Stimulated activated CD4-positive, alpha-beta T cell treated with anti-CD3 and anti-CD28 coated beads, TNF-alpha, amount 100 ng/mL, for 4 hours (primary cell): ENCODE measurements around the gene PTPN9.
"Not testable (repeated sequence)": the region's sequence is repeated elsewhere in the genome, so short reads cannot be mapped to it uniquely, and the experiment has no call there.

Experiments
- DNase-seq, 3 experiments: peaks; one replicate each; pipeline ENCODE4 v3.0.0-alpha.2; 2020; ENCODE audit warnings: low read depth in 3 of 3

Gene PTPN9

GRCh38 chr15:75452865-75453702, 126.0 kb downstream of the PTPN9 start:
- DNase-seq, result peak; percentile 53 to 63 (median 62)

DNA sequence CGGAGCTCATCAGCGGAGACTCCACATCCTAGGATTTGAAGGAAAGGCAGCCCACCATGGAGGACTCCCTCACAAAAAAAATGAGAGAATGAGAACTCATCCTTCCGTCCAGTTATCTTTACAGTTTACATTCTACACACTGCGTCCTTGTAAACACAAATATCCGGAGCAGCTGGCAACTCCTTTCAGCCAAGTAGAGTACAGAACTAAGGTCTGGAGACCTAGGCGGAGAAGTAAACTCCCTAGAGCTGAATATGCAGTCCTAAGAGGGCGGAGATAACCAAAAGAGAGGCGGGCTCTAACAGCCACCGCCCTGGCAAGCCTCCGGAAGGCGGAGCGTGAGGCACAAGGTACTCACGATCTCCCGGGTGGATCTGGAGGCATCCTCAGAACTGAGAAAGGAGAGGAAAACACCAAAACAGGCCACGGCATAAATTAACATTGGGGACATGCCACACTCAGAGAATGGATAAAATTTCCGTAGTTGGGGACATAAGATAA, 126.7 kb downstream of the PTPN9 start:
- peak; percentile 50 to 67 (median 57) for DNase-seq

GRCh38 chr15:75451674-75452363, 127.3 kb downstream of the PTPN9 start, which contains the start of gene SIN3A:
TSS of gene SIN3A (minus strand) at chr15:75451690. CDS start at chr15:75430375, 21,315 bp downstream.
- DNase-seq, result peak; percentile 99 to 100 (median 99)

DNA sequence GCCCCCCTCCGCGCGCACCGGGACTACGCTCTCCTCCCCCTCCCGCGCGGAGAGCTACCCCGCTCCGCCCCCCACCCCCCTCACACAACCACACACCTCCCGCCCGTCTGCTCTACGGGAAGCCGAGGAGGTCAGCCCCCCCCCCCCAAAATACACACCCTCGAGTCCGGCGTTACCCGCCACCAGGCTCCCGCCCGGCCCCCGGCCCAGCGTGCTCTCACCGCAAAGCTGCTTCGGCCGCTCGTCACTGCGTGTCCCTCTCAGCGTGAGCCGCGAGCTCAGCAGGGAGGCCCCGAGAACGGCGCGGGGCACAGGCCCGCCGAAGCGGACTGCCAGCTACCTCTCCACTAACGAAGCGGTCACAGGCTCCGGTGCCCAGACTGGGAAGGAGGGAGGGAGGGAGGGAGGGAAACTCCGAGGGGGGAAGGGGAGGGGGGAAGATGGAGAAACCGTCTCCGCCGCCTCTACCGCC, 127.9 kb downstream of the PTPN9 start:
- DNase-seq, result no peak

DNA sequence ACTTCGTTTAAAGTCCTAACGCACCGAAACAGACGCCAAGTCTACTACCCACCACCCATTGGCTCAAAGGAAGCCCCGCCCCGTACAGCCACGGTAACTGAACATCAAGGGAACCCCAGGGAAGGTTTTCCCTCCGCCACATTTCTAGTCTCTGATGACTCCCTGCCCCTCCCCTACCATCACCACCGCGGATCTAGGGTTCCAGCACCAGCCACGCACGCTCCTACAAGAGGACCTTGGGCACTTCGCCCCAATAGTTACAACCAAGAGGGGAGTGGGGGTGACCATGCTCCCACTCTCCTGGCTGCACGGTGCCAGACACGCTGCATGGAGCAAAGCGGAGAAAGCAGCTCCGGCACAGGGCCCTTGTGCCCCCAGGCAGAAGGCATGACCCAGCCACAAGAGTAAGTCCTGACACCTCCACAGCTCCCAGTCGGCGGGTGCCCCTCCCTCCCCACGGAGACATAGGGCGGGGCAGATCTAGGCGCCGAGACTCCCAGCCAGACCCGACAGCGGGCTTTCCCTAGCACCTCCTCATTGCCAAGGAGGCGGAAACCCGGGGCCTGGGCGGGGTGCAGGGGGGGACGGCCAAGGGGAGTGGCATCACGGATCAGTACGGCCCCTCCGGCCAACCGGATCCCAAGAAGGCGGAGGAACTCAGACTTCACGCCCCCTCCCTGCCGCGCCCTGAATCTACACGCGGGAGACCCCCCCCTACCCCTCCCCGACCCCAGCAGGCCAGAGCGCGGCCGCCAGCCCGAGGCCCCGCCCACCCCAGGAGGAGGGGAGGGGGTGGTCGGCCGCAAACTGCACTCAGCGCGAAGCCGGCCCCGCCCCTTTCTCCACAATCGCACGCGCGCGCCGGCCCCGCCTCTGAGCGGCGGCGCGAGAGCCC, 128.6 kb downstream of the PTPN9 start:
- DNase-seq, result peak; percentile 94 to 95 (median 94)

DNA sequence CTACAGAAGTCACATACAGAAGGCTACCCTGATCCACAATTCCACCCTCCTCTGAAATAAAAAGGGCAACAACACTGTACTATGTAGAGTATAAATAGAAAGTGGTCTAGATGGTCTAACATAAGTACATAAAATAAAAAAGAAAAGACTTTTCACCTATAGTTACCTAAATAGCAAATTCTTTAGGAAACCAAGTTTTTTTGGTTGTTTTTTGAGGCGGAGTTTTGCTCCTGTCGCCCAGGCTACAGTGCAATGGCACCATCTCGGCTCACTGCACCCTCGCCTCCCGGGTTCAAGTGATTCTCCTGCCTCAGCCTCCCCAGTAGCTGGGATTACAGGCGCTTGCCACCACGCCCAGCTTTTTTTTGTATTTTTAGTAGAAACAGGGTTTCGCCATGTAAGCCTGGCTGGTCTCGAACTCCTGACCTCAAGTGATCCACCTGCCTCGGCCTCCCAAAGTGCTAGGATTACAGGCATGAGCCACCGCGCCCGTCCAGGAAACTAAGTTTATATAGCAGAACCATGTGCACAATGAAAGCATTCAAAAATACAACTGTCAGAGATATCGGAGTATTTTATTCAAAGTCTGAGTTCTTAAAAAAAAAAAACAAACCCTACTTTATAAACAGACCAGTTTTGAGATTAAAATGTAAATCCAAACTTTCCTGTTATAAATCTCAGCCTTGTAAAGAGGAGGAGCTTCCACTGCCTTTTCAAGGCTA, 129.4 kb downstream of the PTPN9 start:
- no peak for DNase-seq

GRCh38 chr15:75448171-75448570, 130.9 kb downstream of the PTPN9 start:
- DNase-seq, result not testable (repeated sequence)

GRCh38 chr15:75446151-75446550, 133.0 kb downstream of the PTPN9 start:
- DNase-seq, result no peak

- DNase-seq, result not testable (repeated sequence)
These were observed 133.8 kb downstream of the PTPN9 start for GRCh38 chr15:75445324-75445723.

GRCh38 chr15:75443972-75444453, 135.1 kb downstream of the PTPN9 start:
- DNase-seq, result not testable (repeated sequence)

DNA sequence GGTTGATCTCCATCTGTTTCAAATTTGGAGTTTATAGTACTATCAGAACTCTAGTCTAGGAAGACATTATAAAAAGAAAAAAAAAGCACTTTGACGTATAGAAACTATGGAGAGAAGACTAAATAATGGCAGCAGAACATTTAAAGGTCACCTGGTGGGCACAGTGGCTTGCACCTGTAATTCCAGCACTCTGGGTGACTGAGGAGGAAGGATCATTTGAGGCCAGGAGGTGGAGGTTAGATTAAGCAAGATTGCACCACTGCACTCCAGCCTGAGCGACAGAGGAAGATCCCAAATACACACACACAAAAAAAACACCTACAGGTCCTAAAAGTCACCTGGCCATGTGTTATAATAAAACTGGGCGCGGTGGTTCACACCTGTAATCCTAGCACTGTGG, 141.4 kb downstream of the PTPN9 start:
- no peak for DNase-seq

- no peak for DNase-seq
These were observed 142.2 kb downstream of the PTPN9 start for GRCh38 chr15:75436881-75437280.

DNA sequence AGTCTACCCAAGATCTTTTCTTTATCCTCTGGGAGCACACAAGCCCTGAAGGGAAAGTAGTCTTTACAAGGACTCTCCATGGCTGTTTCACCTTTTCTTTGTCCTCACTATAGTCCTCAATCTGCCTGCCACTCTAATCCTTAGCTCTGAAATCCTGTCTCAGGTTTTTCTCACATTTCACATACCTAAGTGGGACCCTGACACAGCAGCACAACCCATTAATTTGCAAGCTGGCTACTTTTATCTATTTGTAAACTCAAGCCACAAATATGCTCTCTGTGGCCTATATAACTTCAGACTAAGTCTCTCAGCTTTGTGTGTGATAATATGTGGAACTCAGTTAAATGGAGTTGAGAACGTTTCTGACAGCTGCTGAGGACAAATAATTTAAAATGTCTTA, 147.4 kb downstream of the PTPN9 start:
- no peak for DNase-seq

- no peak for DNase-seq
These were observed 147.8 kb downstream of the PTPN9 start for GRCh38 chr15:75431270-75431669.

DNA sequence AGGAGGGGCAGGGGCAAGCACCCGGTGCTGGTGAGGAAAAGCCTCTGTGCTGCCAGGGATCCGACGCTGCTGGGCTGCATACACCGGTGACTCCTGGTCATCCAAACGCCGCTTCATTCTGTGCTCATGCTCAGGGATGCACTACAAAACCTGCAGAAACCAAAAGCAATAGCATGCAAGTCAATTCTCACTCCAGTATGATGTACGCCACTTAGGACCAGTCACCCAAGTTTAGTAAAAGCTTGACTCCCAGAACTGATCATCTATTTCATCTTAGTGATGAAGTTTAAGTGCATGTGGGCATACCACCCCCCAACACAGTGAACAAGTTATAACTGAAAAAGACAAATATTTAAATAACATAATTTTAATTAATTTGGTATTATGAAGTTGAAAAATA, 148.9 kb downstream of the PTPN9 start:
- no peak for DNase-seq

GRCh38 chr15:75428152-75428551, 151.0 kb downstream of the PTPN9 start:
- DNase-seq, result no peak

DNA sequence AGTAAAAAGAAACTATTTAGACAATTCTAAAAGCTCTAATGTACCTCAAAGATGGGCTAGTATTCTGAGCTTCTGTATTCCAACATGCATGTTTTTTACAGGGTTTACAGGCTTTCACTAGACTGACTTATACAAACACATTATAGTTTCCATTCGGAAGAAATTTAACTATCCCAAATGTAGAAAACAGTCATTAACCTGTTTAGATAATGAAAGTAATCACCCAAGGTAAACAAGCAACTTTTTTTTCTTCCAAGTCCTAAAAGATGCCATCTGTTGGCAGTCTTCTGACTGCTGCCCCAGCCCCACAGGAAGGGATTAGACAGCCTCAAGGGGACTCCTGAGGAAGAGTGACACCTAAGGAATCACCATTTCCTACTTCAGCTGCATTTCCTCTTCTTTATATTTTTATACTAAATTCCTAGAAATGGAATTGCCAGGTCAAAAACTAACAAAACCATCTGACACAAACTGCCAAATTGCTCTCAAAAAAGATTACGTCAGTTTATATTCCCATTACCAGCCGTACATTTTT, 153.1 kb downstream of the PTPN9 start:
- no peak for DNase-seq

DNA sequence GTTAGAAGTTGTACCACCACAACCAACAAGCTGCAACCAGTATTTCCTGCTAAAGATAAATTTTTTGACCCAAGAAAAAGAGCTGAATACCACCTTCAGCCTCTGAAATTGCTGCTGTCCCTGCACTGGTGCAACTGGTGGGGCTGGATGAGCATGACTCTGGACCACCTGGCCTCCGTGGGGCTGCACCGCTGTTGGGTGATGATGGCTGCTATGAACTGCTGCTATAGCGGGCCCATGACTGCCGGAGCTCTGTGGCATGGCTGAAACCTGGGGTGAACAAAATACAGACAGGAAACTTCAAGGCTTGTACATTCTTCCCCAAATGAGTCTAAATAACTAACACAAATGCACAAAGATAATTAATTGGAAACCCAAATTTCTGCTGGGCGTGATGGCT, 156.6 kb downstream of the PTPN9 start:
- DNase-seq, result no peak

DNA sequence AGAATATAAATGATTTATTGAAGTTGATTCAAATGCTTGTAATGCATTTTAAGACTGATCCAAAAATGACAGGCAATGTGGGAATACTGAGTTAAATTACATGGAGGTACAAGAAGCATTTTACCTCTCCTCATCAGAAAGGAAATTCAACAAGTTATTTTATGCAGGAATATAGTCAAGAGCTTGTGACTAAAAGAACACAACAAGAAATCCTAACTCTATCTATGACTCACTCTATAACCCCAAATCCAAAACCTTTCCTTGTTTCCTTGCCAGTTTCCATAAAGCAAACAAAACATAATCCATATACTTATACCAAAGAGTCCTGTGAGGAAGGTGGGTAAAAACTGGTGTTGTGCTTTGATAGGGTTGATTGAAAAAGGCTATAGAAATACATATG, 158.4 kb downstream of the PTPN9 start:
- no peak for DNase-seq

- no peak for DNase-seq
These were observed 162.5 kb downstream of the PTPN9 start for GRCh38 chr15:75416584-75416983.
